A549 treated with CpdA at 1 μM for 4 hours (cell line): ENCODE results near the gene ZC3H15. TPM values are rescaled to one million over a fixed set of nuclear protein-coding genes. Genes with fewer than 3 reads are reported as not detected.

ENCODE experiments used
- total RNA-seq: library from RNA; stranded (reverse); fragments of 200-300 nt; extraction: Qiagen RNA extraction; gene quantifications from 5 replicates; pipeline ENCODE4 v1.2.3, GENCODE V29; 2022; ENCODE audit warnings: low read depth

ZC3H15 gene
- 83.7 to 111 TPM (median 87.9 TPM) in 5 replicates for total RNA-seq

GRCh38 chr2:186485871-186486650, at the start of gene ZC3H15:
Gene ZC3H15, plus strand, starts transcription at chr2:186486260. Its CDS starts 123 bp downstream, at chr2:186486383.

Other genes with a start within 250 kb of the ZC3H15 start
- 52.8 to 97.5 TPM (median 78.3 TPM) in 5 replicates for gene ITGAV, start 103.8 kb downstream of the ZC3H15 start, total RNA-seq
- 1.7 to 3.1 TPM (median 2.2 TPM) in 5 replicates for gene FAM171B, start 207.8 kb downstream of the ZC3H15 start, total RNA-seq